HG03457 (cell line): Measurements from ENCODE around the gene CISD2.
A peak's percentile ranks its signal among the peaks of the same experiment; 100 is the strongest.
"Not testable (repeated sequence)": the region's sequence is repeated elsewhere in the genome, so short reads cannot be mapped to it uniquely, and the experiment has no call there.

ENCODE experiments used
- ATAC-seq: cut with Tn5 transposase; IDR thresholded peaks from one replicate; pipeline ENCODE4 v1.9.1; 2021; ENCODE audit warnings: moderate number of reproducible peaks; ENCODE audit not compliant: unreplicated experiment

The CISD2 gene

DNA sequence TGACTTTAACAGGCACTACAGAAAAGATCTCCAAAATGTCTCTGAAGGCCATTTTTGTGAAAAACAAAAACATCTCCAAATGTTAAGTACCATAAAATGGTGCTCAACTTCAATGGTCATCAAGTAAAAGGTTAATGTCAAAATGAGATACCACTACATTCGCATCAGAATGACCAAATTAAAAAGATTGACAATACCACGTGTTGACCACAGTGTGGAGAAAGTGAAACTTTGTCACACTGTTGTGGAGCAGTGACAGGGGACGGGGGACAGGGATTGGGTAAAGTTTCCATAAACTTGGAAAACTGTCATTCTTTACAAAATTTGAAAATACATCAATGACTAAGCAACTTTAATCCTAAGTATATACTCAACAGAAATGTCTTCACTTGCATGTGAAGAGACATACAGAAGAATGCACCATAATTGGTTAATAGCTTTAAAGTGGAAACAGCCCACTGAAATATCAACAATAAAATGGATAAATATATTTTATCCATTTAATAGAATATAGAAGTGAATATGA lies 19.1 kb upstream of the CISD2 start:
- no peak for ATAC-seq

DNA sequence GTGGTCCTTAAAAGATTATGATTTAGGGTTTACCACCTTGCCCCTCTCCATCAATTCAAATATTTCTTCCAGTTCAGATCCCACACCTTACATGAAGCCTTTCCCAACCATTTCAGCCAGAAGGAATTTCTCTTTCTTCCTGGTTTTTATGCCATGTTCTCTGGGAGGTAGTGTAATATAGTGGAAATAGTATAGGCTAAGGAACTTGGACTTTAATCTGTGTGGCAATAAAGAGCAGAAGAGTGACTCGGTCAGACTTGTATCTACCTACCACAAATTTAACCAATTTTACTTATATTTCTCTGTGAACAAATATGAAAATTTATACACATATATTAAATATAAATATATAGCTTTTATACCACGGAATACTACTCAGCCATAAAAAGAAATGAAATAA lies 18.4 kb upstream of the CISD2 start:
- no peak for ATAC-seq

DNA sequence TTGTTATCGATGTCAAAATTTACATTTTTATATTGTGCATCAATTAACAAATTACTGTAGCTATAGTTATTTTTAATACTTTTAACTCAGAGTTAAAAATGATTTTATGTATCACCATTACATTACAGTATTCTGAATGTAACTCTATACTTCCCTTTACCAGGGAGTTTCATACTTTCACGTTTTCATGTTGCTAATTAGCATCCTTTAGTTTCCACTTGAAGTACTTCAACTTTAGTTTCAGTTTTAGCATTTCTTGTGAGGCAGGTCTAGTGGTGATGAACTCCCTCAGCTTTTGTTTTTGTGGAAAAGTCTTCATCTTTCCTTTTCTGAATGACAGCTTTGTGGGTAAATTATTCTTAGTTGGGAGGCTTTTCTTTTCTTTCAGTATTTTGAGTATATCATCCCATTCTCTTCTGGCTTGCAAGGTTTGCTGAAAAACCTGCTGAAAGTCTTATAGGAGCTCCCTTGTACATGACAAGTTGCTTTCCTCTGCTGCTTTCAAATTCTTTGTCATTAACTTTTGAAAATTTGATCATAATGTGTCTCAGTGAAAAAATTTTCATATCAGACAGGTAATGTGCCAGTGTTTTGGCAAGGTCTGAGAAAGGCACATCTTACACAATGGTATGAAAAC lies 9.8 kb upstream of the CISD2 start:
- ATAC-seq = no peak

DNA sequence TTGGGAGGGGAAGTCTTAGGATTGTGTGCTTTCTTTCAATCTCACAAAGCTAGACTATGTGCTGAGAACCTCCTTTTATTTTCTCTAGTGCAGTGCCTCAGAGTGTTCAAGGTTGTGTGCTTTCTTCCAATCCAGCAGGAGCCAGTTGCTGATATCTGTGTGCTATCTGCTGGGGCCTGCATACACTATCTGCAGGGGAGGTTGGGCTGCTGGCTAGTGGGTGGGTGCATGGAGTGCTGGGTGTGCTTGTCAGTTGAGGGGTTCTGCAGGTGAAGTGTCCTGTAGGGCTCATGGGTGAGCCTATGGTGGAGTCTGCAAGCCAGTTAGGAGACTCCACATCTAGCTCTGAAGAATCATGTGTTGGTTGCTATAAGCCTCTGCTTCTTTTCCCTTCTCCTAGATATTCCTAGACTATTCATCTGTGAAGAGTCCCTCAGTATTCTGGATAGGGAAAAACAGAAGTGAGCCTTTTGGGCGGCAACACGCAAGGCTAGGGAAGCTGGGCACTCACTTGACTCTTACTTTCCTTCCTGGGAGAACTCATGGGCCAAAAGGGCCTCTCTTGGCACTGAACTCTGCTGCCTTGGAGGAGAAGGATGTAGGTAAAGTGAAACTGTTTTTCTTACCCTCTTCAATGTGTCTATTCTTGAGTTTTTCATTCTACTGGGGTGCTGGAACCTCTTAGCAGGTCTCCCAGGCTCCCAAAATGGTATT lies 8.0 kb upstream of the CISD2 start:
- ATAC-seq = no peak

DNA sequence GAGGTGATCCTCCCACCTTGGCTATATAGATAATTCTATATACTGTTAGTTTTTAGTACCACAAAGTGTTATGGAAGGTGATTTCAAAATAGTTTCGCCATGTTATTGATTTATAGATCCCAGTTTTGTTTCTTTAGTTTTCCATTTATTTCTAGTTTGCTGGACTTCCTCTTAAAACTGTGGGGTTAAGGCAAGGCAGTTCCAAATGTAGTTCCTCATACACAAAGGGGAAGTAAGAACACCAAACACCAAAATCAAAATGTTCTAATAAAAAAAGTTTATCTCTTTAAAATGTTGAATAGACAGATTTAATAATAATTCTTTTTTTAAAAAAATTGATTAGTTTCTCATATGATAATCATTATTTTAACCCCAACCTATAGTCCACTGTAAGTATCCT lies 6.8 kb upstream of the CISD2 start:
- ATAC-seq = no peak

DNA sequence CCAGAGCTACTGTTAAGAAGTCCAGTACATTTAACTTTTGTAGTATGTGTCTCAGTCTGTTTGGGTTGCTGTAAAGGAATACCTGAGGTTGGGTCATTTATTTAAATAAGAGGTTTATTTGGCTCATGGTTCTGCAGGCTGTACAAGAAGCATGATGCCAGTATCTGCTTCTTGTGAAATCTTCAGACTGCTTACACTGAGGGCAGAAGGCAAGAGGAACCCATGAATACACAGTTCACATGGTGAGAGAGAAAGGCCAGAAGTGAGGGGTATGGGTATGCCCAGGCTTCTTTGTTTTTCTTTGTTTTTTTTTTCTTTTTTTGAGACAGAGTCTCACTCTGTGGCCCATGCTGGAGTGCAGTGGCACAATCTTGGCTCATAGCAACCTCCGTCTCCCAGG lies 6.0 kb upstream of the CISD2 start:
- no peak for ATAC-seq

DNA sequence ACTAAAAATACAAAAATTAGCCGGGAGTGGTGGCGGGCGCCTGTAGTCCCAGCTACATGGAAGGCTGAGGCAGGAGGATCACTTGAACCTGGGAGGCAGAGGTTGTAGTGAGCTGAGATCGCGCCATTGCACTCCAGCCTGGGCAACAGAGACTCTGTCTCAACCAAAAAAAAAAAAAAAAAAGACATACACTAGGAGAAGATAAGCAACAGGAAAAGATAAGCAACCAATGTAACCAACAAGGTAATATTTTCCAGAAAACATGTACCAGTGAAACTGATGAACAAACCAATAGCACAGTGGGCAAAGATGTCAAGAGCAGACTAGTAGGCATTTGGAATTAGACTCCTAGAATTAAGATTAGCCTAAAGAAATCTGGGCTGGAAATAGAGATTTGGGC lies 3.5 kb upstream of the CISD2 start:
- not testable (repeated sequence) for ATAC-seq

DNA sequence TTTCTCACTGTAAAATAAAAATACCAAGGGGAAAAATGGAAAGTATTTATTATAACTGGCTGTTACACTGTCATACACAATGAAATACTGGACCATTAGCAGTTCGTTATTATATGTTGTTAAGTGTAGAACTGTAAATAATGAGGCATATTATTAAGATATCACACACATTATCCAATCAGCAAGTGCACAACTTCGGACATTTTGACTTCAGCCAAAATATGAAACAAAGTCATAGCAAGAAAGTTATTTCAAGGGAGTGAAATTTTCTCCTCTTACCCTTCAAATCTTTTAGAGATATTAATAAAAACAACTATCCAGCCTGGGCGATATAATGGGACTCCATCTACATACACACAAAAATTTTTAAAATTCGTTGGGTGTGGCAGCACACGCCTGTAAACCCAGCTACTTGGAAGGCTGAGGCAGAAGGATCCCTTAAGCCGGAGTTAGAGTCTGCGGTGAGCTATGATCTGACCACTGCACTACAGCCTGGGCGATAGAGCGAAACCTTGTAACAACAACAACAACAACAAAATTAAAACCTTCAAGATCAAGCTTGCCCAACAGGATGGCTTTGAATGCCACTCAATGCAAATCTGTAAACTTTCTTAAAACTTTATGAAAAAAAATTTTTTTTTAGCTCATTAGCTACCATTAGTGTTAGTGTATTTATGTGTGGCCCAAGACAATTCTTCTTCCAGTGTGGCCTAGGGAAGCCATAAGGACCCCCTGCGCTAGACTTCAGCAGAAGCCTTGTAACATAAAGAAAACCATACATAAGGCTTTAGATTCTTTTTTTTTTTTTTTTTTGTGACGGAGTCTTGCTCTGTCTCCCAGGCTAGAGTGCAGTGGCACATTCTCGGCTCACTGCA lies 1.3 kb upstream of the CISD2 start:
- ATAC-seq = no peak

DNA sequence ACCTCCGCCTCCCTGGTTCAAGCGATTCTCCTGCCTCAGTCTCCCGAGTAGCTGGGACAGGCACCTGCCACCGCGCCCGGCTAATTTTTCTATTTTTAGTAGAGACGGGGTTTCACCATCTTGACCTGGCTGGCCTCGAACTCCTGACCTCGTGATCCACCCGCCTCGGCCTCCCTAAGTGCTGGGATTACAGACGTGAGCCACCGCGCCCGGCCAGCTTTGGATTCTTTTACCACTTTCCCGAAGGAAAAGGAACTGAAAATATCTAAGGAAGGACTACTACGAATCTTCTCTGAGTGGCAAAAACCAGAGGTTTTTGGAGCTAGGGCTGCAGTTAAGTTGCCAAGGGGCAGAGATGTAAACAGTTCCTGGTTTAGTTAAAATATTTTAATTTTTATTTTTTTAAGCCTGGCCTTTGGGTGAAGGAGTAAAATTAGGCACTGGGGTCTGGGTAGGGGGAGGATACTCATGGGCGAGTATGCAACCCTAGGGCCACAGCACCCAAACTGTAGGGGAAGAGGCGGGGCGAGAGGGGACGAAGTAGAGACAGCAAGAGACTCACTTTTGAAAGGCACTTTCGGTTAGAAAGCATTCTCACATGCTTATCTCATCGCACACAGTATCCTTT lies 525 bp upstream of the CISD2 start:
- ATAC-seq = no peak

DNA sequence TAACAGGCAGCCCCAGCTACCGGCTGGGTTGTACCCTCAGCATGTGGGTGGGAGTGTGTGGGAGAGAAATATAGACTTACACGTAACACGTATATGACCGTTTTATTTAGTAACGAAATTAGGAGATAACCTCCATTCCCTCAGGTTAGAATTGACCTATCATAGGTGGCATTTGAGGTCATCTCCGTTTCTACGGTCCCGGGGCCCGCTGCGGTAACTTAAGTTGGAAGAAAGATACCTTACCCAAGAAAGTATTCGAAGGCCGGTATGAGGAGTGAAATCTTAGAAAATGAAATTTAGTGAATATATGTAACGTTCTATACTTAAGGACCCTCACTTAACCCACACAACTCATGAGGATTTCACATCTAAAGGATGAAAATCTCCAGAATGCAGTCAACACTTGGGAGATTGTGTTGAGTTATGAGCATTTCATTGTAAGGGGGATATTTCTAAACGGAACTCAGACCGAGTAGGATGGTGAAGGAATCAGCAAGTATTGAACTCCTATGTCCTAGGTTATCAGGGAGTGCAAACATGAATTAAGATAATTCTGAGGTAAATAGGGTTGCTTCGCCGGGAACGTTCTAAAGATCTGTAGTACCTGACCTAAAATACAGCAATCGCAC lies 891 bp downstream of the CISD2 start:
- ATAC-seq = peak; percentile 21

DNA sequence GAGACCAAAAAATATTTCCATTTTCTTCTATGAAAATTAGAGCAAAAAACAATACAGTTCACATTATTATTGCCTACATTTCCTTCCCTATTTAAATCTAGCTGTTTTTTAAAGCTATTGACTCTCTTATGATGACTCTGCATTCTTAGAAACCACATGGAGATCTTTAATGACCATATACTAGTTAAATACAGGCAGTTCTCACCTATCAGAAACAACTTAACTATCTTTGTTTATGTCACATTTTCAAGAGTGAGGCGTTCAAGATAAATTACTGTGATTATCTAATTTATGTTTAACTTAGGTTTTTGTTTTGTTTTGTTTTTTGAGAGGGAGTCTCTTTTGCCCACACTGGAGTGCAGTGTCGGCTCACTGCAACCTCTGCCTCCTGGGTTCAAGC lies 3.0 kb downstream of the CISD2 start:
- ATAC-seq = no peak

DNA sequence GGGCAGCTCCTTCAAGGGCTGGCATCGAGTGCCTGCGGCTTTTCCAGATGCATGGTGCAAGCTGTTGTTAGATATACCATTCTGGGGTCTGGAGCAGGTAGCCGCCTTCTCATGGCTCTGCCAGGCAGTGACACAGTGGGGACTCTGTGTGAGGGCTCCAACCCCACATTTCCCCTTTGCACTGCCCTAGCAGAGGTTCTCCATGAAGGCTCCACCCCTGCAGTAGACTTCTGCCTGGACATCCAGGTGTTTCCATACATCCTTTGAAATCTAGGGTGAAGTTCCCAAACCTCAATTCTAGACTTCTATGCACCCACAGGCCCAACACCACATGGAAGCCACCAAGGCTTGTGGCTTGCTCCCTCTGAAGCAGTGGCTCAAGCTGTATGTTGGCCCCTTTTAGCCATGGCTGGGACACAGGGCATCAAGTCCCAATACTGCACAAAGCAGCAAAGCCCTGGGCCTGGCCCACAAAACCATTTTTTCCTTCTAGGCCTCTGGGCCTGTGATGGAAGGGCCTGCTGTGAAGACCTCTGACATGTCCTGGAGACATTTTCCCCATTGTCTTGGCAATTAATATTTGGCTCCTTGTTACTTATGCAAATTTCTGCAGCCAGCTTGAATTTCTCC lies 8.8 kb downstream of the CISD2 start:
- not testable (repeated sequence) for ATAC-seq

DNA sequence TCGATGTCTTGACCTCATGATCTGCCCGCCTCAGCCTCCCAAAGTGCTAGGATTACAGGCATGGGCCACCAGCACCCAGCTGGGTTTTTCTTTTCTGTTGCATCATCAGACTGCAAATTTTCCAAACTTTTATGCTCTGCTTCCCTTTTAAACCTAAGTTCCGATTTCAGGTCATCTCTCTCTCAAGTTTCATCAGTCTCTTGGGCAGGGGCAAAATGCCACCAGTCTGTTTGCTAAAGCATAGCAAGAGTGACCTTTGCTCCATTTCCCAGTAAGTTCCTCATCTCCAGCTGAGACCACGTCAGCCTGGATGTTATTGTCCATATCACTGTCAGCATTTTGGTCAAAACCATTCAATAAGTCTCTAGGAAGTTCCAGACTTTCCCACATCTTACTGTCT lies 9.6 kb downstream of the CISD2 start:
- not testable (repeated sequence) for ATAC-seq

DNA sequence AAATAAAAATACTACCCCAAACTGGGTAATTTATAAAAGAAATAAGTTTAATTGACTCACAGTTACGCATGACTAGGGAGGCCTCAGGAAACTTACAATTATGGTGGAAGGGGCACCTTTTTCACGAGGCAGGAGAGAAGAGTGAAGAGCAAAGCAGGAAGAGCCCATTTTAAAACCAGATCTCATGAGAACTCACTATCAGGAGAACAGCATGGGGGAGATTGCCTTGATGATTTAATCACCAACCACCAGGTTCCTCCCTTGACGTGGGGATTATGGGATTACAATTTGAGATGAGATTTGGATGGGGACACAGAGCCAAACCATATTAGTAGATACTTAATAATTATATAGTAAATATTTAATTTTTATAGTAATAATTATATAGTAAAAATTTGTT lies 10.1 kb downstream of the CISD2 start:
- no peak for ATAC-seq

DNA sequence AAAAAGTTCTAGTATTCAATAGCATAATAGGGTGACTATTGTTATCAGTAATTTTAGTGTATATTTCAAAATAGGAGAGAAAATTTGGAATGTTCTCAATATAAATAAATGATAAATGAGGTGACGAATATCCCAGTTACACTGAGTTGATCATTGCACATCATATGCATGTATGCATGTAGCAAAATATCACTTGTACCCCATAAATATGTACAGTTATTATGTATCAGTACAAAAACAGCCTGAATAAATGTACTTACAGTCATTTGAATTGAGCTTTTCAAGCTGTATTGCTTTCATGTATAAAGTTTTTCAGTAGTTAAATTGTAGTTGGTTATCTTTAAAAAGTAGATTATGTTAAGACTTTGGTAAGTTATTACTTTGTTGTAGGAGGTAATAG lies 12.6 kb downstream of the CISD2 start:
- no peak for ATAC-seq

DNA sequence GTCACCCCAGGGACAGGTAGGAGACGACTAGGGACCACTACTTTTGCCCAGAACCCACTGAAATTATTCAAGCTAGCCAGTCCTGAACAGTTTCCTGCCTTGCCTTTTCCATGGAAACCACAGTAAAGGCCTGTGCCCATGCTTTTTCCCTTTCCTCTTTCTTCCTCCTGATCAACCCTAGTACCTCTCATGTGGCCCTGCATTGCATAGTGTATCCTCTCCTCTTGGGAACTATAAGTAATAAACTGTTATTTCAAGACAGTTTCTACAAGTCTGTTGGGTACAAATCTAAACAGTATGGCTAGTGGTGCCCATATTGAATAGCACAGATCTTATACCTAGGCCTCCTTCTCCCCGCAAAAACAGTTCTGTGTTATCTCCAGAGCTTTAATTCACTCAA lies 14.5 kb downstream of the CISD2 start:
- no peak for ATAC-seq

DNA sequence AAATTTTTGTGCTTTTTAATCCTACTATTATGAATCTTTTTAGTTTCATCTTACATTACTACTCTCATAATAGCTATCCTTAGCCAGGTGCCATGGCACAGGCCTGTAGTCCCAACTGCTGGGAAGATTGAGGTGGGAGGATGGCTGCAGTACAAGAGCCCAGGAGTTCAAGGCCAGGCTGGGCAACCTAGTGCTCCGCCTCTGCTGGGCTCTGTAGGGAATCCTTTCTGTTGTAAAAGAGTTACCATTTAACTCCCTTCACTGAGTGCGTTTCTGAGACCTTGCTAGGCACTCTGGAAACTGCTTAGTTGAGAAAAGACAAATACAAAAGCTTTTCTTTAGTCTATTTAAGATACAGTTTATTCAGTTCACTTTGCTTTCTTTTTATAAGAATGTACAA lies 19.8 kb downstream of the CISD2 start:
- not testable (repeated sequence) for ATAC-seq

DNA sequence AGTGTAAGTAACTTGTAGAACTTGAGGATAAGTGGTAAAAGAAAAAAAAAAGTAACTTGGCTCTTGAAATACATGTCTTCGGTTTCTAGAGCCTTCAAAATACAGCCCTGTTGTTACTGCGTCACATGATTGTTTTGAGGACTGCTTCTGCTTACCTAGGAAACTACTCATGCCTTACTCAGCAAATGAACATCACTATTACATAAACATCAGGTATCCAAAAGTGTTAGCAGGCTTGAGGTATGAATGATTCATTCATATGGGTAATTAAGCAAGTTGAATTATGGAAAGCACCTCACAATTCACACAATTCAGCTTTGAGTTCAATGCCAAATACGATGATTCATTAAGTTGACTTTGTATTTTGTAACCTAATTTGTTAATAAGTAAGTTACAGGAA lies 21.1 kb downstream of the CISD2 start:
- not testable (repeated sequence) for ATAC-seq

DNA sequence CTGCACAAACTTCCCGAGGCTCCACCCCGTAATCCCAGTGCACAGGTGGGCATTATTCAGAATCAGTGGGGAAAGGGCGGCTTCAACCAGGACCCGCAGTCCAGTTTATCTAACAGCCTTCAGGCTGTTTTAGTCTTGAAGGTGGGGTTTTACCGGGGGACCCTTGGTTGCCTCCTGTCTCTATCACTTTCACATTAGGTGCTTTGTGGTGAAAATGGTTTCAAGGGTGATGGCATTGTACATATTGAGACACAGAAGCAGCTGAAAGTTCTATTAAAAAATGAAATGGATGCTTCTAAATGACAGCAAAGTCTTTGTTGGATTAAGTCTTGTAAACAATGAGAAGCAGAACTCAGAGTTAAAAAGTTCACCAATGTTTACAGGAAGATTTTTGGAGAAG lies 27.8 kb downstream of the CISD2 start:
- not testable (repeated sequence) for ATAC-seq

DNA sequence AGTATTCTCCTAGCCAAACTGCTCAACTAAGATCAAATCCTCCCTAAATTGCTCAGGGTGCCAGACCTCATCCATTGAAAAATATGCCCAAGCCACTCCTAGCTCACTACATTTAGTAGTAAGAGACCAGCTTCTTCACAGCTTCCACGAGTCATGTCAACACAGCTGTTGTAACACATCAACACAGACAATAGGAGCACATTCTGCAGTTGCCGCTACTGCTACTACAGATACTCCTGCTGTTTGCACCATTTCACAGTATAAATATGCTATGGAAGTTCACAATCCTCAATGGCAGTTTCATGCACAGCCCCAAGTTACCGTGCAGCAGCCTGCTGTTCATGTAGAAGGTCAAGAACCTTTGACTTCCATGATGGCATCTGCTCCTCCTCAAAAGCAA lies 28.8 kb downstream of the CISD2 start:
- ATAC-seq = not testable (repeated sequence)
